ENCODE measurements around the gene RGS18. TPM values are rescaled to one million over a fixed set of nuclear protein-coding genes. Genes with fewer than 3 reads are reported as not detected.

RGS18 gene
- total RNA-seq, 2 experiments from 2014 or later = 14.6 TPM; not detected in 1

DNA sequence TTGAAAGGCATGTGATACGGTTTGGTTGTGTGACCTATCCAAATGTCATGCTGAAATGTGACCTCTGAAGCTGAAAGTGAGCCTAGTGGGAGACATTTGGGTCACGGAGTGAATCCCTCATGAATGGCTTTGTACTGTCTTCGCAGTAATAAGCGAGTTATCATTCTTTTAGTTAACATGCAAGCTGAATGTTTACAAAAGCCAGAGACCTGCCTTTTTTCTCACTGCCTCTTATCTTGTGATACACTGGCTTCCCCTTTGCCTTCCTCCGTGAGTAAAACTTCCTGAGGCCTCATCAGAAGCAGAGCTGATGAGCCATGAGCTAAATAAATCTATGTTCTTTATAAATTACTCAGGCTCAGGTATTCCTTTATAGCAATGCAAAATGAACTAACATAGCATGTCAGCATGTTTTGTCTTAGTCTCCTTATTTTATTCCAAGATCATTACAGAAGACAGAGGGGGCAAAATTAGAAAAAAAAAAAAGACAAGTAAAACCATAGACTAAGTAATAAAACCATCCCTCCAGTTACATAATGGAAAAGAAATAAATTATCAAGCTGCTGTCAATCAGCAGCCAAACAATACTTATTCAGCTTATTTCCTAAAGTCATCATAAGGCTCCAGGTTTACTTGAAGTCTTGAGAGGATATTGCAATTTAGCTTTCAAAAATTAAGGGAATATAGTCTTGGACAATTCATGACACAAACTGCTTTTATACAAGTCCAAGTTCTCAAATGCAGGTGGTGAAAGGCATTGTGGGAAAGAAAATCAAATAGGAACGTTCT is 12.1 kb downstream of the RGS18 start:
- TF ChIP-seq EZH2phosphoT487 (IDR thresholded peaks at IDR 0.05; ENCODE audit: borderline replicate concordance, low read depth, low read length) (no peak), CTCF (conservative IDR thresholded peaks at IDR 0.05; ENCODE audit: low read length) (no peak)
- no TSS peak for BruUV-seq (replicated peaks)
- ChIA-PET POLR2A (interaction anchor here (0.9 to 1.3 kb wide), 4 partner anchors 9 to 66 kb away, joined by 3 to 6 read pairs (median 4); partner anchors contain the start of gene RGS18), CTCF (ENCODE audit: unreplicated experiment) (no interaction called here)
- no peak overlapping the region for H3K4me2 ChIP-seq (ENCODE audit: low read length)
- H3K79me2 ChIP-seq (ENCODE audit: insufficient read depth, low read depth, low read length) = no peaks in the 10 kb centered on the region
- intact Hi-C loops (cut with micrococcal nuclease; ENCODE audit: unreplicated experiment) = no loop called here
- H3K4me1 ChIP-seq (ENCODE audit: insufficient read depth, low read length, poor library complexity, severe bottlenecking) = no peaks in the 10 kb centered on the region
- DNase-seq (ENCODE audit: low spot score) = no peak
- H3K36me3 ChIP-seq (ENCODE audit: insufficient read depth, low read length) = no peaks in the 10 kb centered on the region
- H3K27ac ChIP-seq (ENCODE audit: low read depth, low read length, poor library complexity, severe bottlenecking) = no peak overlapping the region
- H3K9me3 ChIP-seq (ENCODE audit: low read length) = no peaks in the 10 kb centered on the region
- no peaks in the 10 kb centered on the region for H3K9me2 ChIP-seq (ENCODE audit: insufficient read depth, low read length)
- no peak overlapping the region for H3K4me3 ChIP-seq (ENCODE audit: low read depth, low read length, poor library complexity, severe bottlenecking)
- H4K20me1 ChIP-seq (ENCODE audit: insufficient read depth, low read length) = no peaks in the 10 kb centered on the region
- H2AFZ ChIP-seq (ENCODE audit: low read length) = no peak overlapping the region

DNA sequence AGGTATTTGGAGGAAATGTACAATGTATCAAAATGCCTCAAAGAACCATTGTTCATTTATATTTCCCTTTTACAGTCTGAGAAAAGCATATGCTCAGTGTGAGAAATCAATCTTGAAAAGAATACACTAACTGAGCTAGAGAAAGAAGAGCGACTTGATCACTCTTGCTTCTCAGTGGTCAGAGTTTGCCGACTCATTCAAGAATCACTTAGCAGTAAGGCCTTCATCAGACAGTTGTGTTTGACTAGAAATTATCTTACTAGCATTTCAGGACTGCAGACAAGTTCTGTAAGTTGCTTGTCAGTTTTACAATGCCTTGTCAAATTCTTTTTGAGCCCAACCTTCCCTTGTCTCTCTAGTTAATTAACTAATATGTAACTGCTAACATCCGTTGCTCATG is 12.9 kb downstream of the RGS18 start:
- CTCF ChIA-PET (ENCODE audit: unreplicated experiment) = no interaction called here
- intact Hi-C loops (cut with micrococcal nuclease; ENCODE audit: unreplicated experiment) = no loop called here
- DNase-seq (ENCODE audit: low spot score) = no peak
- no peaks in the 10 kb centered on the region for H3K36me3 ChIP-seq (ENCODE audit: insufficient read depth, low read length)
- POLR2A ChIA-PET = interaction anchor here (0.9 to 1.3 kb wide), 4 partner anchors 10 to 65 kb away, joined by 3 to 6 read pairs (median 4); partner anchors contain the start of gene RGS18
- H3K9me2 ChIP-seq (ENCODE audit: insufficient read depth, low read length) = no peaks in the 10 kb centered on the region
- no peaks in the 10 kb centered on the region for H3K9me3 ChIP-seq (ENCODE audit: low read length)
- no peak overlapping the region for H3K27ac ChIP-seq (ENCODE audit: low read depth, low read length, poor library complexity, severe bottlenecking)
- no peak overlapping the region for H3K4me2 ChIP-seq (ENCODE audit: low read length)
- no peak for TF ChIP-seq CTCF (conservative IDR thresholded peaks at IDR 0.05; ENCODE audit: low read length)
- TF ChIP-seq EZH2phosphoT487 (IDR thresholded peaks at IDR 0.05; ENCODE audit: borderline replicate concordance, low read depth, low read length) = no peak
- H3K79me2 ChIP-seq (ENCODE audit: insufficient read depth, low read depth, low read length) = no peaks in the 10 kb centered on the region
- no peaks in the 10 kb centered on the region for H3K4me1 ChIP-seq (ENCODE audit: insufficient read depth, low read length, poor library complexity, severe bottlenecking)
- BruUV-seq (replicated peaks) = no TSS peak
- H4K20me1 ChIP-seq (ENCODE audit: insufficient read depth, low read length) = no peaks in the 10 kb centered on the region
- no peak overlapping the region for H3K4me3 ChIP-seq (ENCODE audit: low read depth, low read length, poor library complexity, severe bottlenecking)
- H2AFZ ChIP-seq (ENCODE audit: low read length) = no peak overlapping the region

DNA sequence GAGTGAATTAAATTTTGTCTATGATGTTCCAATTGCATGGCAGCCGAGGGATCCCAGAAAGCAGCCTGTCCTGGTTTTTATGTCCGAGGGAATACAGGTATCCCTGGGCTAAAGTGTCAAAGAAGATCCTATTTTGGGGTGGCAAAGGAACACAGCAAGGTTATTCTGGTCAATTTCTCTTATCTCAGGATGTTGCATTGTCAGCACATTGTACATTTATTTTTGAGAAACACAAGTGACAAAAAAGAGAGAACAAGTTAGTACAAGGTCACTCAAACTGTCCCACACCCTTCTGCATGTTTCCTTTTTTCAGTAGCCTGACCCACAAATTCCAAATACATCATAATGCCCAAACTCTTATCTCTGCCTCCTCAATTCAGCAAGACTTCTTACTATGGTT is 17.7 kb downstream of the RGS18 start:
- BruUV-seq (replicated peaks) = no TSS peak
- H3K4me2 ChIP-seq (ENCODE audit: low read length) = no peak overlapping the region
- no peaks in the 10 kb centered on the region for H3K4me1 ChIP-seq (ENCODE audit: insufficient read depth, low read length, poor library complexity, severe bottlenecking)
- no peaks in the 10 kb centered on the region for H3K9me2 ChIP-seq (ENCODE audit: insufficient read depth, low read length)
- no peaks in the 10 kb centered on the region for H3K9me3 ChIP-seq (ENCODE audit: low read length)
- H3K27ac ChIP-seq (ENCODE audit: low read depth, low read length, poor library complexity, severe bottlenecking) = no peak overlapping the region
- DNase-seq (ENCODE audit: low spot score) = no peak
- no peaks in the 10 kb centered on the region for H3K36me3 ChIP-seq (ENCODE audit: insufficient read depth, low read length)
- POLR2A ChIA-PET = no interaction called here
- CTCF ChIA-PET (ENCODE audit: unreplicated experiment) = no interaction called here
- H3K4me3 ChIP-seq (ENCODE audit: low read depth, low read length, poor library complexity, severe bottlenecking) = no peak overlapping the region
- TF ChIP-seq EZH2phosphoT487 (IDR thresholded peaks at IDR 0.05; ENCODE audit: borderline replicate concordance, low read depth, low read length) = no peak
- TF ChIP-seq CTCF (conservative IDR thresholded peaks at IDR 0.05; ENCODE audit: low read length) = no peak
- no peak overlapping the region for H2AFZ ChIP-seq (ENCODE audit: low read length)
- intact Hi-C loops (cut with micrococcal nuclease; ENCODE audit: unreplicated experiment) = no loop called here
- H4K20me1 ChIP-seq (ENCODE audit: insufficient read depth, low read length) = no peaks in the 10 kb centered on the region
- H3K79me2 ChIP-seq (ENCODE audit: insufficient read depth, low read depth, low read length) = no peaks in the 10 kb centered on the region
